Measurements from ENCODE around the gene TYRO3. TPM values are rescaled to one million over a fixed set of nuclear protein-coding genes. Genes with fewer than 3 reads are reported as not detected.

Gene TYRO3
- total and polyA plus RNA-seq, 2 of the 13 experiments (the other 11 are each of a cell fraction or from before 2014, with no cell fraction given), result 24.0 to 43.6 TPM

- Histone ChIP-seq H3K4me2 (ENCODE audit: low read depth, low read length) (no peak overlapping the region), H3K36me3 (replicated peaks in 1 of 2; ENCODE audit: control insufficient read depth in 1 of 2, insufficient read depth in 2 of 2, low read length in 2 of 2) (peaks cover 0 to 3% of the 10 kb centered on the region in 2 experiments; a peak in 3 of 5 replicates), H3K27ac (ENCODE audit: extremely low read length, insufficient read depth, low read length) (no peak overlapping the region), H2AFZ (ENCODE audit: low read length) (no peak overlapping the region), H3K4me1 (ENCODE audit: insufficient read depth, low read length) (peaks cover 18% of the 10 kb centered on the region), H3K79me2 (ENCODE audit: insufficient read depth, low read length) (no peaks in the 10 kb centered on the region), H3K9ac (ENCODE audit: insufficient read depth, low read depth, low read length) (no peak overlapping the region), H3K27me3 (ENCODE audit: control insufficient read depth in 1 of 2, insufficient read depth in 2 of 2, low read length in 2 of 2) (no peaks in the 10 kb centered on the region), H3K4me3 (replicated peaks in 1 of 3; ENCODE audit: insufficient read depth in 1 of 3, low read depth in 2 of 3, low read length in 3 of 3) (no peak overlapping the region), H4K20me1 (ENCODE audit: insufficient read depth, low read length) (no peaks in the 10 kb centered on the region), H3K9me3 (ENCODE audit: low read length) (no peaks in the 10 kb centered on the region)
- ATAC-seq, result no peak
- TF ChIP-seq ZNF362 (CRISPR knock-in tag; IDR thresholded peaks at IDR 0.05; ENCODE audit: borderline replicate concordance) (no peak), ZNF841 (CRISPR knock-in tag; IDR thresholded peaks at IDR 0.05; ENCODE audit: borderline replicate concordance) (no peak), GATA4 (IDR thresholded peaks at IDR 0.05; ENCODE audit: borderline replicate concordance, low read depth) (no peak), ZMAT3 (CRISPR knock-in tag; conservative IDR thresholded peaks at IDR 0.05) (no peak), AGO2 (optimal IDR thresholded peaks at IDR 0.05; ENCODE audit: low read depth, low read length) (peak; percentile 35), TARDBP (CRISPR knock-in tag; IDR thresholded peaks at IDR 0.05) (no peak), CHD4 (IDR thresholded peaks at IDR 0.05; ENCODE audit: borderline replicate concordance, low read length) (no peak), ZNF282 (IDR thresholded peaks at IDR 0.05; ENCODE audit: partially characterized antibody) (no peak), AGO1 (IDR thresholded peaks at IDR 0.05; ENCODE audit: low read depth, low read length, poor library complexity, severe bottlenecking) (no peak), HMG20B (CRISPR knock-in tag; conservative IDR thresholded peaks at IDR 0.05) (no peak), E2F5 (CRISPR knock-in tag; conservative IDR thresholded peaks at IDR 0.05) (no peak), SETDB1 (CRISPR knock-in tag; IDR thresholded peaks at IDR 0.05; ENCODE audit: borderline replicate concordance) (no peak), GFI1 (CRISPR knock-in tag; IDR thresholded peaks at IDR 0.05; ENCODE audit: borderline replicate concordance) (no peak), HNRNPL (IDR thresholded peaks at IDR 0.05; ENCODE audit: low read depth, low read length) (0 out of 2 replicates have a peak, but pooled peaks have one; percentile 52), ZFP36 (IDR thresholded peaks at IDR 0.05; ENCODE audit: borderline replicate concordance, low read depth, low read length, partially characterized antibody) (no peak), HNF4A (CRISPR knock-in tag; IDR thresholded peaks at IDR 0.05) (no peak)
- BruUV-seq (replicated peaks), result no TSS peak
- in situ Hi-C loops (cut with HindIII; ENCODE audit: extremely low pct_ligation_motif_present, low pct_unique_long_range_greater_than_20kb) (no loop called here), intact Hi-C loops (cut with micrococcal nuclease; ENCODE audit: unreplicated experiment) (no loop called here)
- CTCF ChIA-PET (ENCODE audit: low intra/inter-chr PET ratio, low total read pairs), result no interaction called here
- FAIRE-seq, result no peak
- 100% methylated on average over 3 of the region's 17 CpGs for WGBS (ENCODE audit: low lambda C conversion rate)
- POLR2A ChIA-PET, result no interaction called here
- no peak for DNase-seq (ENCODE audit: low spot score)
These were observed 38.4 kb upstream of the TYRO3 start for GRCh38 chr15:41520636-41521035.

Measured in HepG2 (cell line).